HG03025 (cell line): Measurements from ENCODE around the gene TMEM178B.

Experiments used
- ATAC-seq: cut with Tn5 transposase; IDR thresholded peaks from one replicate; pipeline ENCODE4 v1.9.1; 2021; ENCODE audit warnings: mild to moderate bottlenecking, moderate library complexity; ENCODE audit not compliant: unreplicated experiment, low FRiP score

TMEM178B gene

GRCh38 chr7:141408440-141408839 is 334.6 kb downstream of the TMEM178B start:
- ATAC-seq, result no peak

- ATAC-seq, result no peak
Measured at GRCh38 chr7:141409219-141409618, 335.4 kb downstream of the TMEM178B start.

GRCh38 chr7:141409801-141410329 is 336.0 kb downstream of the TMEM178B start:
- no peak for ATAC-seq

DNA sequence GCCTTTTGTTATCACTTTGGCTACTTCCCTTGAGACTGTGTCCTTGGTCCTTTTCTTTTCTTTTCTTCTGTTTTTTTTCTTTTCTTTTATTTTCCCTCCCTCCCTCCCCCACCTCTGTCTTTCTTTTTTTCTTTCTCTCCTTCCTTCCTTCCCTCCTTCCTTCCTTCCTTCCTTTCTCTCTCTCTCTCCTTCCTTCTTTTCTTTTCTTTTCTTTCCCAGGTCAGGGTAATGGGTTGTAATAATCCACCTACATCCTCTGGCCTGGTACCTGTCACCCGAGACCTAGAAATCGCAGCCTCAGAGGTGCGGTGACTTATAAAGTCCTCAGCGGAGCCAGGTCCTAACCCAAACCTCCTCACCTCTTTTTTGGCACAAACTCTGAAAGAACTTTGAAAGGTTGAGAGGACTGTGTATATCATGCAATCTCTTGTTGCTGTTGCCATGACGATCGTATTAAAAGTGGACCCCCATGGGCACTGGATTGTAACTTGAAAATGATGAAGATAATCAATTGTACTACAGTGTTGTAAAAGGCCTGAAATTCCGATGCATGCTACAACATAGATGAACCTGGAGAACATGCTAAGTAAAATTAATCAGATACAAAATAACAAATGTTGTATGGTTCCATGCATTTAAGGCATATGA is 336.6 kb downstream of the TMEM178B start:
- no peak for ATAC-seq

GRCh38 chr7:141411133-141411532 is 337.3 kb downstream of the TMEM178B start:
- ATAC-seq, result no peak

DNA sequence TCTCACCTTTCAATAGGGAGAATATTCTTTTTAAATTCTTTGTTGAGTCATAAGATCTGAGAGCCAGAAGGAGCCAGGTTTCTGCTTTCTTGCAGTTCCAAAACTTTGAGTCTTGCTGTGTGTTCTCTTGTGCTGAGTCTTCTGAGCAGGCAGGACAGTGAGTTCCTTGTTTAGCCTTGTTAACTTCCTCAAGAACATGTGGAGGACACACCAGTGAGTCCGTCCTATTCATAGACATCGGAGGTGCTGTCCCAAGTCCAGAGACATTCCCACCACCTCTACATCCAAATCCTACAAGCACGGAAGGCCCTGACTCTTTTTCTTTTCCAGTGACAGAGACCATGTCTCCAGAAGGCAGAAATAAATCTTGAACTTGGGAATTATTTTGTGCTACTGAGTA is 342.1 kb downstream of the TMEM178B start:
- ATAC-seq, result no peak

DNA sequence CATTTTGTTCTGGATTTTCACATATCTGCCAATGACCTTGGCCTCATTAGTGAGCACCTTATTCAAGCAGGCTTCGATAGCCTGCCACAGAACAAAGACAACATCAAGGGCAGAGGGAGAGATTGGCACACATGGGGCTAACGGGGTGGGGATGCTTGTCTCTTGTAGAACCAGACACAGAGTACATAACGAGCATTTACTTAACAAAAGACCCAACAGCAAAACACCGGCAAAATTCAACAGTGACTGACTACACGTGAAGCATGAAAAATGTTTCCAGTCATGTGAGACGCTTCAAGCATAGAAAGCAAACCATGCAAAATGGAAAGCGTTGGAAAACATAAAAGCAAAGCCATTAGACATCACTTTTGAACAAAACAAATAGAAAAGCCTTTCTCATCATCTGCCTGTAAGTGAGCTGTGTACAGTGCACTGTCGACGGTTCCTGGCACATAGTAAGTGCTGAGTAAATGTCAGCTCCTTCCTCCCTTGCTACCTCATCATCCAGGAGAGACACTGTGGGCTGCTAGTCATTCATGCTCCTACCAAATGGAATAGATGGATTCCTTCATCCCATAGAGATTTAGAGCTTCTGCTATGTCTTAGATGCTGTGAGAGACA is 342.9 kb downstream of the TMEM178B start:
- ATAC-seq, result no peak

DNA sequence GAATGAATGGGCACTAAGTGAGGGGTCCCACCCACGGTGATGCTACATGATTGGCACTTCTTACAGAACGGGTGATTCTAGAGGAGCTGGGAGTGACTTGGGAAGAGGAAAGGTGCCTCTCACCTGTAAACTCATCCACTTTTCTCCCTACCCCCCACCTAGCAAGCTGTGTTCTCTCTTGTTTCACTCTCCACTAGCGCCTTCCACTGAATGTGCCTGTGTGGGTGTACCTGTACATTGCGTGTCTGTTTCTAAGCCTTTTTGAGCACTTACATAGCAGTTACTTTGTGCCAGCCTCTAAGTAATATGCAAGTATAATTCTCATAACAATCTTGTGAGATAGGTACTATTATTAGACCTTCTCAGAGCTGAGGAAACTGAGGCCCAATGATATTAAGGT is 343.6 kb downstream of the TMEM178B start:
- ATAC-seq, result no peak

DNA sequence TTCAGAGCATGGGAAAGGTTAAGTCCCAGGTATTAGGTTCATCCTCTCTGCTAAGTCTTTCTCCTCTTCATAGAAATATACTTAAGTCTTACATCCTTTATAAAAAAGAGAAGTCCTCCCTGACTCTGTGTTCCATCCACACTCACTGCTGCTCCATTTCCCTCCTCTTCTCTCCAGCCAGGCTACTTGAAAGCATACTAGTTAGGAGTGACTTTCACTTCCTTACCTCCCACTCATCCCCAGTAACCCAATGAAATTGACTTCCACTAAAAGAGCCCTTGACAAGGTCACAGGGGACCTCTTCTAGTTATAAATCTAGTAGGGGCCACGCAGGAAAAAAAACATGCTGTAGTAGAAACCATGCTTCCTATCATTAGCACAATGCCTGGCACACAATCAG is 344.2 kb downstream of the TMEM178B start:
- no peak for ATAC-seq

DNA sequence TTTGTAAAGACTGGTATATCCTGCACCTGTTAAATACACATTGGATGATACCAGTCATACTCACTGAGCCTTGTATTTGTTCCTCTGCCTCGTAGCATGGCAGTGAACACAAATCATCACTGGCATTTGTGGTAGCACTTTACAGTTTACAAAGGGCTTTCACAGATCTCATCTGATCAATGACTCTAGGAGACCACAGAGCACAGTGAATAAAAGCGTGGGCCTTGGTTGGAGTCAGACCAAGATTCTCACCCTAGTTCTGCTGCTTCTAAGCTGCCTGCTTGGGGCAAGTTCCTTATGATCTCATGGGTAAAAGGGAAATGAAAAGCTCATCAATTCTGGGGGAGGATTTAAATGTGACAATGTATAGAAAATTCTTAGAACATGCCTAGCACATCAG is 347.4 kb downstream of the TMEM178B start:
- no peak for ATAC-seq

GRCh38 chr7:141427134-141427533 is 353.3 kb downstream of the TMEM178B start:
- no peak for ATAC-seq

DNA sequence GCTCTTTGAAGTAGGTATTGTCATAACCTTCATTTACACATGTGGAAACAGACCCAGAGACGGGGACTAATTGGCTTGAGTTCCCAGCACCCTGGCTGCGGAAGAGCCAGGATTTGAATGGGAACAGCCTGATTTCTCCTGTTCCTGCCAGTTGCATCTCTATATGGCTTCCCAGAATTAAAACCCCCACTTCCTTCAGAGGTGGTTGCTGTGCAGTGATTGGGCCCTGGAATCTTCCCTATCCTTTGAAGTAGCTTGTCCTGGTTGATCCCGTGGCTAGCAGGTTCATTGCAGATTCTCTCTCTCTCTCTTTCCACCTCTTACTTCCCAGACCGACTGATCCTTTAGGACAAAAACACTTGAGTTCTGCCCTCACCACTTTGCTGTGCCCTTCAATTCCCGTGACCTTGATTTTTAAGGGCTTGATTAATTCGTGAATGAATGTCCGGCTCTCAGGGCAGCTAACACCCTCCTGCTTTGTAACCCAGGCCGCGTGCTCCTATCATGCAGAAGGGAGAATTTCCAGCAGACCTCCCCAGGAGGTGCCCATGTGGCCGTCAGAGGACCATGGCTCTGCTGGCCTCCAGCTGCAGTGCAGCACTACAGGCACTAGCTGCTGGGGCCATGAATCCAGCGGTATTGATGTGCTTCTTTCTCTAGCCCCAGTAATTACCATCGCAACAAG is 356.7 kb downstream of the TMEM178B start:
- ATAC-seq, result no peak

- no peak for ATAC-seq
Measured at GRCh38 chr7:141431140-141431479, 357.2 kb downstream of the TMEM178B start.

DNA sequence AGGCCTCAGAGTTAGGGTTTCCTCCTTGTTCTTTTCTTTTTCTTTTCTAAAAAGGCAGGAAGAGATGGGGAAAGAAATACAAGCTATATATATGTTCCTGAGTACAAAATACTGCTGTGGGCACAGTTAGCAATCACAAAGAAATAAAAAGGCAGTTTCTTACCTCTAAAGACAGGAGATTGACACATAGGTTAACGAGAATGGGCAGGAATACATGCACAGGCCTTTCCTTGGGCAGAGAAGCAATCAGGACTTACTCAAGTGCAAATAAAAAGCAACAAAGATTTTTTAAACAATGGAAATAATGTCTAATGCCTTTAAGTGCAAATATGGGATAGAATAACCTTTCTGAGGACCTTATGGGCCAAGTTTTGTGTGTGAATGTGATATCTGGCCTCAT is 357.8 kb downstream of the TMEM178B start:
- no peak for ATAC-seq

GRCh38 chr7:141433698-141434097 is 359.8 kb downstream of the TMEM178B start:
- ATAC-seq, result no peak

GRCh38 chr7:141436139-141436538 is 362.3 kb downstream of the TMEM178B start:
- ATAC-seq, result no peak

DNA sequence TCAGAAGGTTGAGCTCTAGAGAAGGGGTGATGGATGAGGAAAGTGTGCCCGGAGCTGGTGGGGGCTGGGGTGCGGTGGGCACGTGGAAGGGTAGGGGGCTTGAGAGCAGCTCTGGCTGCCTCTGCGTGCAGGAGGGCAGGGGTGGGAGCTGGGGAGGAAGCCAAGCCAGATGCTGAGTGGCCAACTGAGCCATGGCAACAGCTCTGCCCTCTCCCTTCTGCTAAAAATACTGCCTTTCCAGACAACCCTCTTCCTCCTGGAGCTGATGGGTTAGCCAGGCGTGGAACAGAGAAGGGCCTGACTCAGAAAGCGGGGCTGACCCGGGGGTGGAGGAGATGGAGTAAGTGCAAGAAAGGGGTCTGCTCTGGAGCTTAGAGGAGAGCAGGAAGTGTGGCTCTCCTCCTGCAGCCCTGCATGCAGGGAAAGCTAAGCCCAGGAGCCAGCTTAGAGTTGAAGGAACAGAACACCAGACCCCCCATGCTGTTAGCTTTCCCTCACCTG is 362.8 kb downstream of the TMEM178B start:
- no peak for ATAC-seq

DNA sequence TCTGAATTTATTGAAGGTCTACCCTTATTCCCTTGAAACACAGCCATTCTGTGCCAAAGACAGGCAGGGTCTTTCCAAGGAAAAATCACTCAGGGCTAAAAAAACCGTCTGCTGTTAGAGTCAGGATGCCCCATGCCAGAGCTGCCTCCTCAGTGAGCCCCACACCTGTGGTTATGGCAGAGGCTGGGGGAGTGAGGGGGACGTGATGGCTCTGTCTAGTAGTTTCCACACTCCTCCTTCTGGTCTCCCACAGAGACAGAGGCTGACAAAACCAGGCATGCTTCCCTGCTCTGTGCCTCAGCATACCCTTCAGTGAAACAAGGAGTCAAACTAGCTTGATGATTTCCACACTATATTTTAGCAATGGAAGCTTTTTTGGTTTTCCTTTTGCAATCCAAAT is 365.3 kb downstream of the TMEM178B start:
- ATAC-seq, result no peak

DNA sequence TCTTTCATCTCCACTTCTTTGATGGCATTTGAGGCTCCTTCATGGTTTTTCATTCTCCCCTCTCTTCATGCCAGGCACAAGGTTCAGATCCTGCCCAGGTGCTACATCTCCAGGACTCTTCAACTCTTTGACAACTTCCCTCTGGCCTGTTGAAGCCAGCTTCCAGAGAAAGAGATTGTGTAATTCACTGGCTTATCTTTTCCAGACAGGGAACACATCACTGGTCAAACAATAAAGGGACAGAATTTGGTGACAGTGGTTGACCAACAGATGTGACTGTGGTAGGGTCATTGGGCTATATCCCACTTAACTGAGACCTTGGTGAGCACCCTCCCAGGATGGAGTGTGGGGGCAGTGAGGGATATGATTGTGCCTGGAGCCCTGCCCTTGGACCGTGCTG is 365.9 kb downstream of the TMEM178B start:
- no peak for ATAC-seq

DNA sequence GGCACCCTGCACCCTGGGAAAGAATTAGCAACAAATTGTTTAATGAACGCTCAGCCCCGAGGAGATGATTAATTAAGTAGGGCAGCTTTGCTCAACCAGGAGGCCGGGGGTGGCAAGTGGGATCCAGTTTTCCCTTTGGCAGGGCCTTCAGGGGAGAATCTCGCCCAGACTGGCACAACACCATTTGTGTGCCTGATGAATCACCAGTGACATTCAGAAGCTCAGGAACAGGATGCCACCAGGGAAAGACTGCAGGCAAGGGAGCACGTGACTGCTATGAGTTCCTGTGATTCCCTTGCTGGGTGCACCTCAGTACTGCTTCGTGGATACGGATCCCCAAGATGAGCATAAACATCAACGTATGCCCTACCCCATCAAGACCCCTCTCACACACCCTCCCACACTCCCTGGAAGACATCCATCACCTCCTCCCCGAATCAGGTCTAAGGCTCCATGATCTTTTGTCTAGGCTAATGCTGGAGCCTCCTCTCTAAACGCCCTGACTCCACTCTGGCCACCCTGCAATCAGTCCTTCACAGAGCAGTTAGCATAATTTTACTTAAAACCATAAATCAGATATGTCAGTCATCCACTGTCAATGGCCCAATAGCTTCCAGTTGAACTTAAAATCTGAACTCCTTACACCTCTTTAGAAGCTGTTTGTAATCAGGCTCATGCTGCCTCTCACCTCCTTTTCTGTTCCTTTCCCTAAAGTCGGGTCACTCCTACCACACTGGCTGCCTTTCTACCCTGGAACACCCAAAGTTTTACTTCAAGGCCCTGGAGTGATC is 368.2 kb downstream of the TMEM178B start:
- ATAC-seq, result no peak

DNA sequence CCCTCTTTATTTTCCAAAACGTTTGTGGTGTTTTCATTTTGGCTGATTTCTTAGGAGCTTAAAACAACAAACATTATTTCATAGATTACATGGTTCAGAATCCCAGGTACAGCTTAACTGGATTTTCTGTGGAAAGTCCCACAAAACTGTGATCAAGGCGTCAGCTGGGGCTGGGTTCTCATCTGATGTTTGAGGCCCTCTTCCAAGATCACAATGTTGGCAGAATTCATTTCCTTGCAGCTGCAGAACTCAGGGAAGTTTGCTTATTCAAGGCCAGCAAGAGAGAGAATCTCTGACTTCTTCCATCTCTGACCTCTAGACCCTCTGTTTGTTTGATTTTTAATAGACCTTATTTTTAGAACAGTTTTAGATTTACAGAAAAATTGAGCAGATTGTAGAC is 368.9 kb downstream of the TMEM178B start:
- no peak for ATAC-seq
